Neural cell (in vitro differentiated cells): ENCODE data around the gene COL16A1. TPM values are rescaled to one million over a fixed set of nuclear protein-coding genes. Genes with fewer than 3 reads are reported as not detected.

Experiments
- H2AFZ ChIP-seq: fragments of 200-600, 300-800 bp; sonication (generic), shearing (Covaris generic); 2 replicates; pipeline ENCODE4 v1.6.0; 2014; ENCODE audit warnings: low read depth, mild to moderate bottlenecking, antibody characterized with exemption, low read length, moderate library complexity
- H3F3A ChIP-seq: fragments of 200-600 bp; shearing (Covaris generic); 2 replicates; pipeline ENCODE4 v1.6.1; 2016; ENCODE audit warnings: mild to moderate bottlenecking, moderate library complexity, mixed read lengths, antibody characterized with exemption, low read length; ENCODE audit not compliant: insufficient read depth, poor library complexity, severe bottlenecking
- H3K27ac ChIP-seq: fragments of 200-600, 300-800 bp; sonication (generic), shearing (Covaris generic); 2 replicates; pipeline ENCODE4 v1.5.1; 2014; ENCODE audit warnings: mild to moderate bottlenecking, low read length, moderate library complexity
- H3K27me3 ChIP-seq: fragments of 300-800, 200-600 bp; sonication (generic), shearing (Covaris generic); 2 replicates; pipeline ENCODE4 v1.6.0; 2014; ENCODE audit warnings: mild to moderate bottlenecking, low read depth, low read length, moderate library complexity; ENCODE audit not compliant: insufficient read depth
- H3K36me3 ChIP-seq: fragments of 300-800, 200-600 bp; sonication (generic), shearing (Covaris generic); 2 replicates; pipeline ENCODE4 v1.5.1; 2014; ENCODE audit warnings: mild to moderate bottlenecking, antibody characterized with exemption, low read length, moderate library complexity; ENCODE audit not compliant: insufficient read depth
- H3K4me2 ChIP-seq: fragments of 300-800, 200-600 bp; sonication (generic), shearing (Covaris generic); 2 replicates; pipeline ENCODE4 v1.6.0; 2014; ENCODE audit warnings: mild to moderate bottlenecking, low read length
- H3K4me3 ChIP-seq: fragments of 300-800, 200-600 bp; sonication (generic), shearing (Covaris generic); 2 replicates; pipeline ENCODE4 v1.5.1; 2014; ENCODE audit warnings: mild to moderate bottlenecking, low read length, moderate library complexity
- H3K79me2 ChIP-seq: fragments of 200-600 bp; shearing (Covaris generic); replicated peaks from 2 replicates; pipeline ENCODE4 v1.6.0; 2014; ENCODE audit warnings: mild to moderate bottlenecking, low read length, moderate library complexity; ENCODE audit not compliant: insufficient read depth
- H3K9ac ChIP-seq: fragments of 300-800, 200-600 bp; sonication (generic), shearing (Covaris generic); 2 replicates; pipeline ENCODE4 v1.6.1; 2016; ENCODE audit warnings: mild to moderate bottlenecking, low read length, mixed read lengths
- H3K9me2 ChIP-seq: fragments of 200-600 bp; shearing (Covaris generic); 2 replicates; pipeline ENCODE4 v1.6.1; 2016; ENCODE audit warnings: mild to moderate bottlenecking, low read length, mixed read lengths; ENCODE audit not compliant: insufficient read depth
- H3K9me3 ChIP-seq: fragments of 200-600, 300-800 bp; sonication (generic), shearing (Covaris generic); 2 replicates; pipeline ENCODE4 v1.6.1; 2016; ENCODE audit warnings: mild to moderate bottlenecking, mixed run types, low read length, moderate library complexity, mixed read lengths
- H4K20me1 ChIP-seq: fragments of 200-600 bp; shearing (Covaris generic); 2 replicates; pipeline ENCODE4 v1.6.1; 2016; ENCODE audit warnings: mild to moderate bottlenecking, mixed run types; ENCODE audit not compliant: insufficient read depth
- EP300 ChIP-seq: fragments of 450-650 bp; conservative IDR thresholded peaks from 2 replicates; pipeline ENCODE4 v1.6.1; 2014; ENCODE audit warnings: antibody characterized with exemption, mild to moderate bottlenecking, moderate library complexity; ENCODE audit not compliant: poor library complexity, severe bottlenecking
- EZH2 ChIP-seq: fragments of 200-600, 300-800 bp; shearing (Covaris generic), sonication (generic); IDR thresholded peaks from 2 replicates; pipeline ENCODE4 v1.6.1; 2014; ENCODE audit warnings: antibody characterized with exemption, low read length, borderline replicate concordance, mild to moderate bottlenecking; ENCODE audit not compliant: insufficient read depth, poor library complexity, severe bottlenecking
- MXI1 ChIP-seq: fragments of 450-650 bp; conservative IDR thresholded peaks from 2 replicates; pipeline ENCODE4 v1.6.1; 2014; ENCODE audit warnings: antibody characterized with exemption, mild to moderate bottlenecking; ENCODE audit not compliant: poor library complexity, severe bottlenecking
- POLR2AphosphoS5 ChIP-seq: IDR thresholded peaks from 2 replicates; pipeline ENCODE4 v1.6.1; 2012
- RAD21 ChIP-seq: fragments of 450-650 bp; conservative IDR thresholded peaks from 2 replicates; pipeline ENCODE4 v1.6.1; 2014; ENCODE audit warnings: antibody characterized with exemption, mild to moderate bottlenecking, moderate library complexity
- SMC3 ChIP-seq: fragments of 450-650 bp; conservative IDR thresholded peaks from 2 replicates; pipeline ENCODE4 v1.6.1; 2014; ENCODE audit warnings: antibody characterized with exemption, mild to moderate bottlenecking, moderate library complexity; ENCODE audit not compliant: poor library complexity
- TAF1 ChIP-seq: IDR thresholded peaks from 2 replicates; pipeline ENCODE4 v1.6.1; 2012; ENCODE audit warnings: low read depth
- polyA plus RNA-seq: library from polyadenylated mRNA; depleted of rRNA; stranded (reverse); fragments of >200 nt; gene quantifications from 2 replicates; pipeline ENCODE4 v1.2.3, GENCODE V29; 2014
- TF ChIP-seq, protein P1 (sequence below): IDR thresholded peaks from 2 replicates; pipeline ENCODE4 v1.6.1; 2012; ENCODE audit warnings: borderline replicate concordance
- TF ChIP-seq, protein P2 (sequence below): fragments of 450-650 bp; IDR thresholded peaks from 2 replicates; pipeline ENCODE4 v1.5.1; 2014; ENCODE audit warnings: antibody characterized with exemption, mild to moderate bottlenecking, moderate library complexity; ENCODE audit not compliant: poor library complexity, severe bottlenecking

The COL16A1 gene
- polyA plus RNA-seq, 1 donor from 2014 or later: 3.4 TPM

DNA sequence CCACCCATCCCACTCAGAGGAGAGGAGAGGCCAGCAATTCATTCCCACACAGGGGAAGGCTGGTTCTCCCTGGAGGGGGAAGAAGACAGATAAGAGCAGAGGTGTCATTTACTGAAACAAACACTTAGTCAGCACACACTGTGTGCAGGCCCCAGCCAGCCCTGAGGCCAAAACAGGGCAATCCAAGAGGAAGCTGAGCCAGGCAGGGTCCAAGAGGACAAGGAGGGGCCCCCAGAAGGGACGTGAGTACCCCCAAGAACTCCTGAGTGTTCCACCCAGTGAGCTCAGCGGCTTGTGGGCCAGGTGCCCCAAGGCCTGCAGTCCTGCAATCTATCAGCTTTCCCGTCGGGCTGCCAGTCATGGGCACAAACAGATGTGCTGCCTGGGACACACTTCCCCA, 44.5 kb upstream of the COL16A1 start:
- H3K9me3 ChIP-seq: no peaks in the 10 kb centered on the region
- H2AFZ ChIP-seq: no peak overlapping the region
- no peaks in the 10 kb centered on the region for H3K9me2 ChIP-seq
- H3K36me3 ChIP-seq: no peaks in the 10 kb centered on the region
- H3K27me3 ChIP-seq: no peaks in the 10 kb centered on the region
- no peaks in the 10 kb centered on the region for H3K79me2 ChIP-seq
- no peak overlapping the region for H3K4me2 ChIP-seq
- no peak overlapping the region for H3K9ac ChIP-seq
- TF ChIP-seq, protein P1, sequence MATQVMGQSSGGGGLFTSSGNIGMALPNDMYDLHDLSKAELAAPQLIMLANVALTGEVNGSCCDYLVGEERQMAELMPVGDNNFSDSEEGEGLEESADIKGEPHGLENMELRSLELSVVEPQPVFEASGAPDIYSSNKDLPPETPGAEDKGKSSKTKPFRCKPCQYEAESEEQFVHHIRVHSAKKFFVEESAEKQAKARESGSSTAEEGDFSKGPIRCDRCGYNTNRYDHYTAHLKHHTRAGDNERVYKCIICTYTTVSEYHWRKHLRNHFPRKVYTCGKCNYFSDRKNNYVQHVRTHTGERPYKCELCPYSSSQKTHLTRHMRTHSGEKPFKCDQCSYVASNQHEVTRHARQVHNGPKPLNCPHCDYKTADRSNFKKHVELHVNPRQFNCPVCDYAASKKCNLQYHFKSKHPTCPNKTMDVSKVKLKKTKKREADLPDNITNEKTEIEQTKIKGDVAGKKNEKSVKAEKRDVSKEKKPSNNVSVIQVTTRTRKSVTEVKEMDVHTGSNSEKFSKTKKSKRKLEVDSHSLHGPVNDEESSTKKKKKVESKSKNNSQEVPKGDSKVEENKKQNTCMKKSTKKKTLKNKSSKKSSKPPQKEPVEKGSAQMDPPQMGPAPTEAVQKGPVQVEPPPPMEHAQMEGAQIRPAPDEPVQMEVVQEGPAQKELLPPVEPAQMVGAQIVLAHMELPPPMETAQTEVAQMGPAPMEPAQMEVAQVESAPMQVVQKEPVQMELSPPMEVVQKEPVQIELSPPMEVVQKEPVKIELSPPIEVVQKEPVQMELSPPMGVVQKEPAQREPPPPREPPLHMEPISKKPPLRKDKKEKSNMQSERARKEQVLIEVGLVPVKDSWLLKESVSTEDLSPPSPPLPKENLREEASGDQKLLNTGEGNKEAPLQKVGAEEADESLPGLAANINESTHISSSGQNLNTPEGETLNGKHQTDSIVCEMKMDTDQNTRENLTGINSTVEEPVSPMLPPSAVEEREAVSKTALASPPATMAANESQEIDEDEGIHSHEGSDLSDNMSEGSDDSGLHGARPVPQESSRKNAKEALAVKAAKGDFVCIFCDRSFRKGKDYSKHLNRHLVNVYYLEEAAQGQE: no peak
- no peak for TF ChIP-seq MXI1
- TF ChIP-seq EP300: no peak
- TF ChIP-seq EZH2: no peak
- TF ChIP-seq POLR2AphosphoS5: no peak
- TF ChIP-seq, protein P2, sequence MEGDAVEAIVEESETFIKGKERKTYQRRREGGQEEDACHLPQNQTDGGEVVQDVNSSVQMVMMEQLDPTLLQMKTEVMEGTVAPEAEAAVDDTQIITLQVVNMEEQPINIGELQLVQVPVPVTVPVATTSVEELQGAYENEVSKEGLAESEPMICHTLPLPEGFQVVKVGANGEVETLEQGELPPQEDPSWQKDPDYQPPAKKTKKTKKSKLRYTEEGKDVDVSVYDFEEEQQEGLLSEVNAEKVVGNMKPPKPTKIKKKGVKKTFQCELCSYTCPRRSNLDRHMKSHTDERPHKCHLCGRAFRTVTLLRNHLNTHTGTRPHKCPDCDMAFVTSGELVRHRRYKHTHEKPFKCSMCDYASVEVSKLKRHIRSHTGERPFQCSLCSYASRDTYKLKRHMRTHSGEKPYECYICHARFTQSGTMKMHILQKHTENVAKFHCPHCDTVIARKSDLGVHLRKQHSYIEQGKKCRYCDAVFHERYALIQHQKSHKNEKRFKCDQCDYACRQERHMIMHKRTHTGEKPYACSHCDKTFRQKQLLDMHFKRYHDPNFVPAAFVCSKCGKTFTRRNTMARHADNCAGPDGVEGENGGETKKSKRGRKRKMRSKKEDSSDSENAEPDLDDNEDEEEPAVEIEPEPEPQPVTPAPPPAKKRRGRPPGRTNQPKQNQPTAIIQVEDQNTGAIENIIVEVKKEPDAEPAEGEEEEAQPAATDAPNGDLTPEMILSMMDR: no peak
- TF ChIP-seq RAD21: no peak
- TF ChIP-seq SMC3: no peak
- TF ChIP-seq TAF1: no peak
- no peaks in the 10 kb centered on the region for H4K20me1 ChIP-seq
- no peak overlapping the region for H3K27ac ChIP-seq
- no peaks in the 10 kb centered on the region for H3F3A ChIP-seq
- no peak overlapping the region for H3K4me3 ChIP-seq

DNA sequence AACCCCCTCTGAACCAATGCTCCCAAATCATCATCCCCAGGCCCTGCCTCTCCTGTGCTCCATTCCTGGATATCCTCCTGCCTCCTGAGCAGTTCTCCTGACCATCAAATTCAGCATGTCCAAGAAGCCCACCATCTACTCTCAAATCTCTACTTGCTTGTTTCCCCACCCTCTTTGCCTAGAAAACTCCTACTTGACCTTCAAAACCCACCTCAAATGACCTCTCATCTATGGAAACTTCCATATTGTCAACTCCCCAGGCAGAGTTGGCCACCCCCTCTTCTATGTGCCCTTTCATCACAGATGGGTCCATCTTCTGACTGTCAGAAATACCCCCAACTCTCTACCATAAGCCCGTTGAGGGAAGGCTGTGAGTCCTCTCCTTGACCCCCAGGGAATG, 43.5 kb upstream of the COL16A1 start:
- TF ChIP-seq POLR2AphosphoS5 (no peak), RAD21 (no peak), EP300 (no peak), TAF1 (no peak), MXI1 (no peak), EZH2 (no peak), SMC3 (no peak)
- TF ChIP-seq, protein P1: no peak
- TF ChIP-seq, protein P2: no peak
- Histone ChIP-seq H3F3A (no peaks in the 10 kb centered on the region), H3K9me2 (no peaks in the 10 kb centered on the region), H2AFZ (no peak overlapping the region), H4K20me1 (no peaks in the 10 kb centered on the region), H3K9ac (no peak overlapping the region), H3K27me3 (no peaks in the 10 kb centered on the region), H3K27ac (no peak overlapping the region), H3K36me3 (no peaks in the 10 kb centered on the region), H3K9me3 (no peaks in the 10 kb centered on the region), H3K79me2 (no peaks in the 10 kb centered on the region), H3K4me3 (no peak overlapping the region), H3K4me2 (no peak overlapping the region)
